GM23248 (cell line): ENCODE measurements around the gene LCN12.
"Not testable (repeated sequence)": the region's sequence is repeated elsewhere in the genome, so short reads cannot be mapped to it uniquely, and the experiment has no call there.

ENCODE experiments used
- EZH2 ChIP-seq: fragments of 200-600 bp; sonication (generic); IDR thresholded peaks from 2 replicates; pipeline ENCODE4 v1.6.1; 2018; ENCODE audit warnings: antibody characterized with exemption, mild to moderate bottlenecking; ENCODE audit not compliant: insufficient read depth, poor library complexity, severe bottlenecking
- EZH2phosphoT487 ChIP-seq: fragments of 200-600 bp; sonication (generic); IDR thresholded peaks from 2 replicates; pipeline ENCODE4 v1.6.1; 2018; ENCODE audit warnings: antibody characterized with exemption, moderate library complexity, mild to moderate bottlenecking, low read depth; ENCODE audit not compliant: insufficient read depth

DNA sequence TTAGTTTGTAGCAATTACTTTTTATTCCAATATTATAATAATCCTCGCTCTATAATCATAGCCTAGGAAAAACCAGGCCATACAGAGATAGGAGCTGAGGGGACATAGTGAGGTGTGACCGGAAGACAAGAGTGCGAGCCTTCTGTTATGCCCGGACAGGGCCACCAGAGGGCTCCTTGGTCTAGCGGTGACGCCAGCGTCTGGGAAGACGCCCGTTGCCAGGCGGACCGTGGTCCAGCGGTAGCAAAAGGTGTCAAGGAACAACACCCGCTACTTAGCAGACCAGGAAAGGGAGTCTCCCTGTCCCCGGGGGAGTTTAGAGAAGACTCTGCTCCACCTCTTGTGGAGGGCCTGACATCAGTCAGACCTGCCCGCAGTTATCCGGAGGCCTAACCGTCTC lies 52.2 kb downstream of the LCN12 start:
- TF ChIP-seq EZH2, EZH2phosphoT487: not testable (repeated sequence)
